Measurements from ENCODE around the gene SPATA20.

SPATA20 gene

GRCh38 chr17:50559674-50560184, 12.8 kb downstream of the SPATA20 start:
- DNase-seq (ENCODE audit: low spot score), result peak; percentile 19

GRCh38 chr17:50560185-50560824, 13.3 kb downstream of the SPATA20 start, which contains the start of gene CACNA1G:
CACNA1G (plus strand) TSS chr17:50560715; CDS start chr17:50561460, 745 bp downstream.
- DNase-seq (ENCODE audit: low spot score), result peak; percentile 83

GRCh38 chr17:50560931-50561745, 14.2 kb downstream of the SPATA20 start:
- no peak for DNase-seq (ENCODE audit: low spot score)

GRCh38 chr17:50561746-50562141, 14.8 kb downstream of the SPATA20 start:
- DNase-seq (ENCODE audit: low spot score), result no peak

DNA sequence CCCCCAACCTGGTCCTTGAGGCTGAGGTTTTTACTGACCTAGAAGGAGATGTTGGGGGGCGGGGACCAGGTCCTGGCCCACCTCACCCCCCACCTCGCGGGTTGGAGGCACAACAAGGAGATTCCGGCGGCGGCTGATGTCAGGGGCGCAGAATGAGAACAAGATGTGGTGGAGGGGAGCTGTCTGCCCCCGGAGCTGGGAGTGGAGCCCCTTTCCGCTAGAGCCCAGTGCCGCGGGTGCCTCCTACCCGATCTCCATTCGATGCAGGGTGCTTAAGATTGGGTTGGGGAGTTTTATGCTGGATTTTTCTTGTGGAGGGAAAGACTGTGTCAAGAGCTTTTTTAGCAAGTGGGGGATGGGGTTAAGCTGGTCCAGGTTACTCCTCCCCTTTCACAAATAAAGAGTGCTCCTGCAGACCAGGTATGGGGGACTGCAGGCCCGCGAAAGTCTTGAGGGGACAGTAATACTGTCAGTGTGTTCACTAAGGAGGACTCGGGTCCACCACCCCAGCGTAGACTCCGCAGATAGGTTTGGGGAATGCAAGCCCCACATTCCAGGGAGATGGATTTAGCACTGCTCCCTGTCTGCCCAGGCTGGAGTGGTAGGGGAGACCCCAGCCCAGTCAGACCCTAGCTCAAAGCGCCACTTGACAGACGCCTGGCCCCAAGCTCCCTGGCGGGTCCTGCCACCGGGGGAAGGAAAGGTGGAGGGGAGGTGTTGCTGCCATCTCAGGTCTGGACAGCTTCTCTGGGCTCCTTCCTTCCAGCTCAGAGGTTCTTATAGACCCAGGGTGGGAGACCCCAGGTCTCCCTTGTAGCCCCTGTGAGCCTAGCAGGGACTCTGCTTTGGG, 15.5 kb downstream of the SPATA20 start:
- DNase-seq (ENCODE audit: low spot score), result no peak

- DNase-seq (ENCODE audit: low spot score), result no peak
These were observed 16.1 kb downstream of the SPATA20 start for GRCh38 chr17:50563092-50563511.

GRCh38 chr17:50564916-50565315, 17.9 kb downstream of the SPATA20 start:
- DNase-seq (ENCODE audit: low spot score), result no peak

GRCh38 chr17:50565402-50566350, 18.7 kb downstream of the SPATA20 start:
- no peak for DNase-seq (ENCODE audit: low spot score)

DNA sequence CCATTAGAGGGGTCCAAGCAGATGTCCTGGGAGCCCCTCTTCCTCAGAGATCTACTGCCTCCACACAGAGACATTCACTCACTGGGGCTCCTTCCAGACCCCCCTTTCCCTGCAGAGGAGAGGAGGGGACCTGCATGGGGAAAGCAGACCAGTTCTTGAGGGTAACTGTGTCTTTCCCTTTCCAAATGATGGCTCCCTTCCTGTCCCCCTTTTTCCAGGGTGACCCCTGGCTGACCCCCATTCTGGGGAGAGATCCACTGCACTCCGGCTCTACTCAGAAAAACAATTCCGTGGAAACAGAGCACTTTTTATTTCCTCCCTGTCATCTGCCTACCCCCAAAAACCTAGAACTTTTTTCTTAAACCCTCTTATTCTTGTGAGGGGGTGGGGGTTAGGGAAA, 19.9 kb downstream of the SPATA20 start:
- no peak for DNase-seq (ENCODE audit: low spot score)

- DNase-seq (ENCODE audit: low spot score), result no peak
These were observed 21.7 kb downstream of the SPATA20 start for GRCh38 chr17:50568659-50569058.

DNA sequence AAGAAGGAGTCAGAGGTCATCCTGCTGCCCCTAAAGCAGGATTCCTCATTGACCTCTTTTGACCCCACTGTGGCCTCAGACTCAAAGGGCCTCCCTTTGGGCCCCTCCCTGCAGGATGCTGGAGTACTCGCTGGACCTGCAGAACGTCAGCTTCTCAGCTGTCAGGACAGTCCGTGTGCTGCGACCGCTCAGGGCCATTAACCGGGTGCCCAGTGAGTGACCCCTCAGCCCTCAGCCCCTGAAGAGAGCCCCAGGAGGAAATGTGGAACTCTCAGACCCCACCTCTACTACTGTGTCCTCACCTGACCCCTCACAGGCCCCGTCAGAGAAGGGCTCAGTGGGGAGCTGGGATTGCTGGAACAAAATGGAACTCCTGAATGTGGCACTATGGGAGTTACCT, 22.6 kb downstream of the SPATA20 start:
- no peak for DNase-seq (ENCODE audit: low spot score)

GRCh38 chr17:50570032-50570431, 23.1 kb downstream of the SPATA20 start:
- no peak for DNase-seq (ENCODE audit: low spot score)

DNA sequence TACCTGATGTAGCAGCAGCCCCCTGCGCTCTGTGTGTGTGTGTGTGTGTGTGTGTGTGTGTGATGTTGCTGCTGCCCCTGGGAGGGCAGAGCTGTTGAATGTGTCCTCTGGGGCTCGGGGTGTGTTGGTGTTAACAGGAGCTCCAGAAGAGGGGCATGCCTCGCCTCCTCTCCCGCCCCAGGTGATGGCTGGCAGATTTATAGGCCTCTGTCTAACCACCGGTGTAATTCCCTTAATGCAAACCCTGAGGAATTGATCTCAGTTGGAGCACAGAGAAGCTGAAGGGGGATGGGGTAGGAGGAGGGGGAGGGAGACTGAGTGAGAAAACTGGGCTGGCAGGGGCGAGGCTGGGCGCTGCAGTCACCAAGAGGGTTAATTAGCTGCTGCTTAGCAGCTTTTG, 23.6 kb downstream of the SPATA20 start:
- no peak for DNase-seq (ENCODE audit: low spot score)

DNA sequence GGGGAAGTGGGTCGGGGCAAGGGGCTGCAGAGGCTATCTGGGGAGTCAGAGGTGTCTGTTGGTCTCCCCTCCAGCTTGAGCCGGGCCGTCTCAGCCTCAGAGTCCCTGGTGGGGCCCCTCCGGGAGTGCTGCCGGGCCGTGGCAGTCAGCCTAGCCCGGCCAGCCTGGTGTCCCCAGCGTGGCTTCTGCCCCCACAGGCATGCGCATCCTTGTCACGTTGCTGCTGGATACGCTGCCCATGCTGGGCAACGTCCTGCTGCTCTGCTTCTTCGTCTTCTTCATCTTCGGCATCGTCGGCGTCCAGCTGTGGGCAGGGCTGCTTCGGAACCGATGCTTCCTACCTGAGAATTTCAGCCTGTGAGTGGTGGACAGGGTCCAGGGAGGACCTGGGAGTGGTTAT, 24.7 kb downstream of the SPATA20 start:
- DNase-seq (ENCODE audit: low spot score), result no peak

DNA sequence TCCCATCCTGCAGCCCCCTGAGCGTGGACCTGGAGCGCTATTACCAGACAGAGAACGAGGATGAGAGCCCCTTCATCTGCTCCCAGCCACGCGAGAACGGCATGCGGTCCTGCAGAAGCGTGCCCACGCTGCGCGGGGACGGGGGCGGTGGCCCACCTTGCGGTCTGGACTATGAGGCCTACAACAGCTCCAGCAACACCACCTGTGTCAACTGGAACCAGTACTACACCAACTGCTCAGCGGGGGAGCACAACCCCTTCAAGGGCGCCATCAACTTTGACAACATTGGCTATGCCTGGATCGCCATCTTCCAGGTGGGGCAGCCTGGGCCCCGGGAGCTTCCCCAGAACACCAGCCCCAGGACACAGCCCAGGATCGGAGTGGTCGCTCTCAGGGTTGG, 25.6 kb downstream of the SPATA20 start:
- no peak for DNase-seq (ENCODE audit: low spot score)

DNA sequence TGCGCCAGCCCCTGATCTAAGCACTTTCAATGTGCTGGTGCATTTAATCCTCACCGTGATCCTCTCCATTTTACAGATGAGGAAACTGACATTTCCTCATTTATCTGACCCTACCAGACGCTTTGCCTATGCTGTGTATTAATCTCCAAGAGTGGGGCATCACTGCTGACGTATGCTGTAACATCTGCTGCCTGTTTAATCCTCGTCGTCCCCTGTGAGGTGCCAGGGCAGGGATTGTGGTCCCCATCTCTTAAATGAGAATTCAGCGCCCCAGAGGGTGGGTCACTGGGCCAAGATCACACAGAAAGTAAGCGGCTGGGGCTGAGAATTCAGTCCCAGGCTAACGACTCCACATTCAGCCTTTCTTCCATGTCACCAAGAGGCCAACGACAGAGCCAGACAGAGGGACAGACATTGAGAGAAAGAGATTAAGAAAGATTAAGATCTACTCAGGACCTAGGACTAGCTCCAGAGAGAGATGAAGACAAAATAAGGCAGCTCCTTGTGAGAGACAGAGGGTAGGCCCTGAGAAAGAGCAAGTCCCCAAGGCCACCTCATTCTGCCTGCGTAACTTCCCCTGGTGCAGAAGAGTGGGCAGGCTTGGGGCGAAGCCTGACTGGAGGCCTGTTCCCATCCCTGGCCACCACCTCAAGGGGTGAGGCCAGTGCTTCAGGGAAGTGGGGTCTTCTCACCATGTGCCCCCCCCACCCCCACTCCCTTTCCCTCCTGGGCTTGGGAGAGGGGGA, 27.1 kb downstream of the SPATA20 start:
- DNase-seq (ENCODE audit: low spot score), result no peak

- DNase-seq (ENCODE audit: low spot score), result no peak
These were observed 28.7 kb downstream of the SPATA20 start for GRCh38 chr17:50575581-50576210.

DNA sequence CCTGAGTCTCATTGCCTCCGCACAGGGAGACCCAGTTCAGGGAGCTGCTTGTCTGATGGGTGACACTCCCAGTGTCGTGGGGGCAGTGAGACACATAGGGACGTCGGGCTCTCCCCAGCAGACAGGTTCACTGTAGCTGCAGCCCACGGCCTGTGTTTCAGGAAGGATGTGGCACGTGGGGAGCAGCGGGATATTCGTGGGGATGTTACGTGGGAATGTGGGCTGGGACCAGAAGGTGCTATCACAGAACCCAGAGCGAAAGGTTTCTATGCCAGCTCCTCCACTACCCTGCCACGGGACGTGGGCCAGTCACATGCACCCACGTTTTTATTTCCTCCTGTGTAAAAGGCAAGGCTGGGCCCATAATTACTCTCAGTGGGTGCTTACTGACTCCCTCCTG, 29.9 kb downstream of the SPATA20 start:
- no peak for DNase-seq (ENCODE audit: low spot score)

- no peak for DNase-seq (ENCODE audit: low spot score)
These were observed 30.5 kb downstream of the SPATA20 start for GRCh38 chr17:50577451-50577954.

- no peak for DNase-seq (ENCODE audit: low spot score)
These were observed 31.2 kb downstream of the SPATA20 start for GRCh38 chr17:50578173-50578572.

Measured in activated CD4-positive, alpha-beta T cell treated with anti-CD3 and anti-CD28 coated beads, Interleukin-2, Interleukin-4, amounts not matched to agents 100 ng/mL and 50 ng/mL, durations not matched to agents 16 hours and 8 hours (primary cell).